Kidney capillary endothelial cell (primary cell): ENCODE data around the gene PRSS27.

Experiments used
- DNase-seq: peaks from one replicate; pipeline ENCODE4 v3.0.0-alpha.2; 2018; ENCODE audit warnings: low spot score

The PRSS27 gene

GRCh38 chr16:2708955-2709587, 11.0 kb downstream of the PRSS27 start:
- no peak for DNase-seq

- DNase-seq, result no peak
Measured at GRCh38 chr16:2708290-2708639, 11.8 kb downstream of the PRSS27 start.

GRCh38 chr16:2707368-2708289, 12.4 kb downstream of the PRSS27 start:
- no peak for DNase-seq

- DNase-seq, result no peak
Measured at GRCh38 chr16:2706611-2707311, 13.3 kb downstream of the PRSS27 start.

- DNase-seq, result no peak
Measured at GRCh38 chr16:2706085-2706484, 13.9 kb downstream of the PRSS27 start.

- no peak for DNase-seq
Measured at GRCh38 chr16:2705351-2705750, 14.7 kb downstream of the PRSS27 start.

GRCh38 chr16:2704983-2705275, 15.1 kb downstream of the PRSS27 start:
- DNase-seq, result no peak

GRCh38 chr16:2704166-2704982, 15.7 kb downstream of the PRSS27 start:
- no peak for DNase-seq

GRCh38 chr16:2702871-2703745, 16.9 kb downstream of the PRSS27 start:
- no peak for DNase-seq

GRCh38 chr16:2702438-2702825, 17.6 kb downstream of the PRSS27 start:
- DNase-seq, result no peak

GRCh38 chr16:2701713-2702437, 18.1 kb downstream of the PRSS27 start:
- no peak for DNase-seq

- DNase-seq, result no peak
Measured at GRCh38 chr16:2701272-2701671, 18.8 kb downstream of the PRSS27 start.

- DNase-seq, result no peak
Measured at GRCh38 chr16:2700786-2701185, 19.2 kb downstream of the PRSS27 start.

- no peak for DNase-seq
Measured at GRCh38 chr16:2699791-2700600, 20.0 kb downstream of the PRSS27 start.

GRCh38 chr16:2698965-2699750, 20.9 kb downstream of the PRSS27 start:
- DNase-seq, result no peak

- DNase-seq, result no peak
Measured at GRCh38 chr16:2698103-2698870, 21.7 kb downstream of the PRSS27 start.

GRCh38 chr16:2697401-2697948, 22.5 kb downstream of the PRSS27 start:
- DNase-seq, result no peak
